Endothelial cell of coronary artery (primary cell): ENCODE results near the gene SH2D4B. TPM values are rescaled to one million over a fixed set of nuclear protein-coding genes. Genes with fewer than 3 reads are reported as not detected.

Source experiments
- total RNA-seq: library from RNA; depleted of rRNA; stranded (reverse); fragments of >200 nt; gene quantifications from 2 replicates; pipeline ENCODE4 v1.2.3, GENCODE V29; 2014

The SH2D4B gene
- 0.09 TPM in 2 replicates for total RNA-seq

GRCh38 chr10:80537736-80538480 lies at the start of gene SH2D4B:
Gene SH2D4B, plus strand, starts transcription at chr10:80537902. Its CDS starts 430 bp downstream, at chr10:80538332.

Other genes with a start within 250 kb of the SH2D4B start
- not detected in 2 replicates for gene MAT1A, start 248.2 kb upstream of the SH2D4B start, total RNA-seq
- gene DYDC1, start 181.1 kb upstream of the SH2D4B start, total RNA-seq, result not detected in 2 replicates
- not detected in 2 replicates for gene DYDC2, start 181.1 kb upstream of the SH2D4B start, total RNA-seq
- gene PRXL2A, start 129.4 kb upstream of the SH2D4B start, total RNA-seq, result 78.3 and 83.8 TPM in 2 replicates
- 67.5 and 89.7 TPM in 2 replicates for gene TSPAN14, start 83.6 kb upstream of the SH2D4B start, total RNA-seq